Lung (tissue), 12 donors: ENCODE results near the gene ZFP92. TPM values are rescaled to one million over a fixed set of nuclear protein-coding genes. Genes with fewer than 3 reads are reported as not detected.

Experiments
- ATAC-seq: fragments of 200-7000 bp; cut with Tn5 transposase; one replicate; pipeline ENCODE4 v1.9.1; 2020; ENCODE audit warnings: moderate number of reproducible peaks; ENCODE audit not compliant: insufficient read depth, low FRiP score
- DNase-seq, 3 donors: peaks; one replicate each; pipeline ENCODE4 v3.0.0-alpha.2; 2013 to 2017
- H3K27ac ChIP-seq, 2 donors: one replicate each; pipeline ENCODE4 v1.5.1; 2013; ENCODE audit warnings: mild to moderate bottlenecking in 2 of 2, moderate library complexity in 2 of 2, control low read depth in 1 of 2, inconsistent platforms in 1 of 2, low read depth in 1 of 2, low read length in 1 of 2
- H3K27me3 ChIP-seq, 3 donors: one replicate each; pipeline ENCODE4 v1.5.1; 2013; ENCODE audit warnings: low read length in 2 of 3; ENCODE audit not compliant: control insufficient read depth in 3 of 3, insufficient read depth in 3 of 3
- H3K36me3 ChIP-seq, 4 donors: one replicate each; pipeline ENCODE4 v1.5.1; 2013; ENCODE audit warnings: low read length in 4 of 4, mild to moderate bottlenecking in 1 of 4, moderate library complexity in 1 of 4; ENCODE audit not compliant: control insufficient read depth in 4 of 4, insufficient read depth in 4 of 4
- H3K4me1 ChIP-seq, 5 donors: one replicate each; pipeline ENCODE4 v1.5.1; 2013; ENCODE audit warnings: low read length in 5 of 5, mild to moderate bottlenecking in 2 of 5, moderate library complexity in 1 of 5; ENCODE audit not compliant: control insufficient read depth in 5 of 5, insufficient read depth in 5 of 5
- H3K4me3 ChIP-seq: one replicate; pipeline ENCODE4 v1.5.1; 2013; ENCODE audit warnings: mild to moderate bottlenecking, control low read depth, moderate library complexity
- H3K9ac ChIP-seq, 2 donors: one replicate each; pipeline ENCODE4 v1.5.1; 2013; ENCODE audit warnings: low read length in 2 of 2, control low read depth in 1 of 2; ENCODE audit not compliant: insufficient read depth in 1 of 2
- H3K9me3 ChIP-seq, 4 donors: one replicate each; pipeline ENCODE4 v1.5.1; 2013; ENCODE audit warnings: low read length in 3 of 4, mild to moderate bottlenecking in 1 of 4, moderate library complexity in 1 of 4; ENCODE audit not compliant: control insufficient read depth in 4 of 4, insufficient read depth in 3 of 4
- CTCF ChIP-seq: IDR thresholded peaks from 2 replicates; pipeline ENCODE4 v1.5.1; 2012; ENCODE audit warnings: mild to moderate bottlenecking; ENCODE audit errors: control extremely low read depth, extremely low read depth
- WGBS, 2 donors: extraction: QIAGEN DNeasy Blood & Tissue Kit; methylation state at CpG; one replicate each; pipeline ENCODE4 v1.1.7; 2013; 5-methylcytosine and 5-hydroxymethylcytosine counted together
- polyA plus RNA-seq, 2 donors: library from polyadenylated mRNA; stranded (reverse); fragments of 200-250 nt; gene quantifications; one replicate each; pipeline ENCODE4 v1.2.1, GENCODE V29; 2013
- total RNA-seq, 2 donors: library from RNA; depleted of rRNA in 1 of 2; stranded (reverse); fragments of >200 nt in 1 of 2; gene quantifications; one replicate each; pipeline ENCODE4 v1.2.1, GENCODE V29; 2014 to 2021
- donor health status: control.
- donor health status: control.
- donor health status: Bipolar disorder and iron deficiency.
- donor health status: healthy.
- donor health status: DM: yes; HTN: yes; CAD: no.

ZFP92 gene
- total and polyA plus RNA-seq, 4 donors = 0.69 to 3.6 (median 1.5) TPM

GRCh38 chrX:153396320-153397195 lies 14.7 kb upstream of the ZFP92 start:
- no peak for ATAC-seq
- 86 to 96% methylated on average over 12 to 26 of the region's 26 CpGs for WGBS, 2 donors
- H3K9ac ChIP-seq = no peak overlapping the region
- no peak for TF ChIP-seq CTCF
- no peaks in the 10 kb centered on the region for H3K36me3 ChIP-seq
- H3K27ac ChIP-seq = no peak overlapping the region
- peaks cover 0 to 5% (median 1%) of the 10 kb centered on the region in 4 donors for H3K9me3 ChIP-seq
- DNase-seq = no peak
- H3K4me1 ChIP-seq = peaks cover 0 to 4% (median 0%) of the 10 kb centered on the region in 5 donors
- peaks cover 0 to 5% (median 0%) of the 10 kb centered on the region in 3 donors for H3K27me3 ChIP-seq
- H3K4me3 ChIP-seq = no peak overlapping the region

- TF ChIP-seq CTCF = no peak
- ATAC-seq (no peak), DNase-seq (no peak)
- H3K27ac ChIP-seq = no peak overlapping the region
- H3K4me3 ChIP-seq = no peak overlapping the region
- H3K9me3 ChIP-seq = peaks cover 0 to 5% (median 0%) of the 10 kb centered on the region in 4 donors
- no peak overlapping the region for H3K9ac ChIP-seq
- 82 to 89% methylated on average over 19 to 27 of the region's 27 CpGs for WGBS, 2 donors
- no peaks in the 10 kb centered on the region for H3K36me3 ChIP-seq
- peaks cover 0 to 5% (median 0%) of the 10 kb centered on the region in 3 donors for H3K27me3 ChIP-seq
- peaks cover 0 to 4% (median 0%) of the 10 kb centered on the region in 5 donors for H3K4me1 ChIP-seq
Observed at GRCh38 chrX:153397256-153397960, 13.9 kb upstream of the ZFP92 start.

- no peak overlapping the region for H3K9ac ChIP-seq
- peaks cover 0 to 5% (median 0%) of the 10 kb centered on the region in 4 donors for H3K9me3 ChIP-seq
- H3K36me3 ChIP-seq = no peaks in the 10 kb centered on the region
- ATAC-seq (no peak), DNase-seq (no peak)
- TF ChIP-seq CTCF = no peak
- peaks cover 0 to 4% (median 0%) of the 10 kb centered on the region in 5 donors for H3K4me1 ChIP-seq
- no peak overlapping the region for H3K4me3 ChIP-seq
- 81 to 87% methylated on average over 14 to 17 of the region's 17 CpGs for WGBS, 2 donors
- H3K27me3 ChIP-seq = peaks cover 0 to 5% (median 0%) of the 10 kb centered on the region in 3 donors
- H3K27ac ChIP-seq = no peak overlapping the region
Observed at GRCh38 chrX:153398275-153398960, 12.9 kb upstream of the ZFP92 start.
